AG04450 (cell line): ENCODE results near the gene TCTN3. TPM values are rescaled to one million over a fixed set of nuclear protein-coding genes. Genes with fewer than 3 reads are reported as not detected.
"Not testable (repeated sequence)": the region's sequence is repeated elsewhere in the genome, so short reads cannot be mapped to it uniquely, and the experiment has no call there.

Experiments
- CTCF ChIA-PET: fragments of 300-600, 350-600 bp; formaldehyde crosslinking; extraction: SDS; loops from one replicate; lab custom pipeline; 2022; ENCODE audit warnings: antibody characterized with exemption, inconsistent platforms; lab: Charles Lee
- POLR2A ChIA-PET: fragments of 350-600 bp; formaldehyde crosslinking; extraction: SDS; loops from one replicate; lab custom pipeline; 2021; ENCODE audit warnings: antibody characterized with exemption, inconsistent platforms; lab: Yijun Ruan, JAX
- DNase-seq: peaks from one replicate; pipeline ENCODE4 v3.0.0-alpha.2; 2011; ENCODE audit warnings: low read depth, low spot score
- H3K27ac ChIP-seq: one replicate; pipeline ENCODE4 v1.5.1; 2012; ENCODE audit warnings: low read depth, low read length, control low read depth
- H3K27me3 ChIP-seq: one replicate; pipeline ENCODE4 v1.6.0; 2012; ENCODE audit warnings: low read length; ENCODE audit not compliant: control insufficient read depth, insufficient read depth
- H3K4me3 ChIP-seq: 2 replicates; pipeline ENCODE4 v1.5.1; 2011; ENCODE audit warnings: mild to moderate bottlenecking, low read depth, low read length, control low read depth
- H3K9me3 ChIP-seq: 2 replicates; pipeline ENCODE4 v1.5.1; 2012; ENCODE audit warnings: low read length; ENCODE audit not compliant: control insufficient read depth, insufficient read depth
- CTCF ChIP-seq: IDR thresholded peaks from 2 replicates; pipeline ENCODE4 v1.5.1; 2011; ENCODE audit warnings: low read depth, low read length, control low read depth, inconsistent platforms
- polyA plus RNA-seq: library from polyadenylated mRNA; depleted of rRNA; stranded (reverse); fragments of >200 nt; gene quantifications from 2 replicates; pipeline ENCODE4 v1.2.3, GENCODE V29; 2011

Gene TCTN3
- polyA plus RNA-seq, 1 experiment, result 55.3 TPM

- POLR2A ChIA-PET, result no interaction called here
- Histone ChIP-seq H3K27ac (no peak overlapping the region), H3K9me3 (no peaks in the 10 kb centered on the region), H3K27me3 (no peaks in the 10 kb centered on the region), H3K4me3 (no peak overlapping the region)
- CTCF ChIA-PET, result no interaction called here
- DNase-seq, result no peak
- TF ChIP-seq CTCF, result no peak
Observed at GRCh38 chr10:95637911-95638310, 55.8 kb downstream of the TCTN3 start.

GRCh38 chr10:95637140-95637539 lies 56.6 kb downstream of the TCTN3 start:
- TF ChIP-seq CTCF, result no peak
- ChIA-PET CTCF (no interaction called here), POLR2A (no interaction called here)
- DNase-seq, result no peak
- no peaks in the 10 kb centered on the region for H3K27me3 ChIP-seq
- no peaks in the 10 kb centered on the region for H3K9me3 ChIP-seq
- no peak overlapping the region for H3K4me3 ChIP-seq
- no peak overlapping the region for H3K27ac ChIP-seq

- ChIA-PET CTCF (interaction anchor here (1.3 to 1.6 kb wide), 2 partner anchors 59 to 392 kb away, joined by 3 to 7 read pairs; partner anchors contain the start of gene TCTN3), POLR2A (no interaction called here)
- no peak for TF ChIP-seq CTCF
Observed at GRCh38 chr10:95635319-95635733, 58.4 kb downstream of the TCTN3 start.

GRCh38 chr10:95628786-95629185 lies 64.9 kb downstream of the TCTN3 start:
- no peak overlapping the region for H3K27ac ChIP-seq
- no peak for DNase-seq
- no peaks in the 10 kb centered on the region for H3K27me3 ChIP-seq
- H3K4me3 ChIP-seq, result no peak overlapping the region
- no peak for TF ChIP-seq CTCF
- no peaks in the 10 kb centered on the region for H3K9me3 ChIP-seq
- ChIA-PET POLR2A (no interaction called here), CTCF (interaction anchor here (1.4 kb wide), 1 partner anchor 28 kb away, joined by 4 read pairs; no protein-coding TSS in a partner anchor)

More at GRCh38 chr10:95635319-95635733, 58.4 kb downstream of the TCTN3 start:
- no peak overlapping the region for H3K27ac ChIP-seq
- no peak overlapping the region for H3K4me3 ChIP-seq
- H3K27me3 ChIP-seq, result no peaks in the 10 kb centered on the region
- no peaks in the 10 kb centered on the region for H3K9me3 ChIP-seq
- no peak for DNase-seq

GRCh38 chr10:95626500-95626899 lies 67.2 kb downstream of the TCTN3 start:
- no peaks in the 10 kb centered on the region for H3K27me3 ChIP-seq
- no peaks in the 10 kb centered on the region for H3K9me3 ChIP-seq
- H3K27ac ChIP-seq, result no peak overlapping the region
- no peak overlapping the region for H3K4me3 ChIP-seq
- ChIA-PET POLR2A (no interaction called here), CTCF (interaction anchor here (0.7 kb wide), 1 partner anchor 196 kb away, joined by 3 read pairs; no protein-coding TSS in a partner anchor)
- DNase-seq, result no peak
- no peak for TF ChIP-seq CTCF

- H3K4me3 ChIP-seq, H3K9me3 ChIP-seq, DNase-seq, H3K27me3 ChIP-seq, POLR2A ChIA-PET, H3K27ac ChIP-seq: not testable (repeated sequence)
- CTCF ChIA-PET, result interaction anchor here (0.7 kb wide), 1 partner anchor 610 kb away, joined by 3 read pairs; no protein-coding TSS in a partner anchor
Observed at GRCh38 chr10:95620415-95620814, 73.3 kb downstream of the TCTN3 start.
